Measurements from ENCODE around the gene ITFG1.
"Not testable (repeated sequence)": the region's sequence is repeated elsewhere in the genome, so short reads cannot be mapped to it uniquely, and the experiment has no call there.

ITFG1 gene

GRCh38 chr16:47440066-47440465, 20.8 kb downstream of the ITFG1 start:
- not testable (repeated sequence) for H3K27ac ChIP-seq, H3K4me3 ChIP-seq

- H3K4me3 ChIP-seq, H3K27ac ChIP-seq: not testable (repeated sequence)
Observed at GRCh38 chr16:47434274-47434673, 26.6 kb downstream of the ITFG1 start.

GRCh38 chr16:47431960-47432359, 28.9 kb downstream of the ITFG1 start:
- no peak overlapping the region for H3K4me3 ChIP-seq
- H3K27ac ChIP-seq: no peak overlapping the region

- H3K27ac ChIP-seq: no peak overlapping the region
Observed at GRCh38 chr16:47426806-47427205, 34.1 kb downstream of the ITFG1 start.

GRCh38 chr16:47424846-47425245, 36.0 kb downstream of the ITFG1 start:
- Histone ChIP-seq H3K27ac (no peak overlapping the region), H3K4me3 (no peak overlapping the region)

More at GRCh38 chr16:47426806-47427205, 34.1 kb downstream of the ITFG1 start:
- no peak overlapping the region for H3K4me3 ChIP-seq

GRCh38 chr16:47416869-47417268, 44.0 kb downstream of the ITFG1 start:
- H3K27ac ChIP-seq: no peak overlapping the region
- H3K4me3 ChIP-seq: no peak overlapping the region

GRCh38 chr16:47413041-47413440, 47.8 kb downstream of the ITFG1 start:
- Histone ChIP-seq H3K27ac (no peak overlapping the region), H3K4me3 (no peak overlapping the region)

GRCh38 chr16:47408491-47408890, 52.4 kb downstream of the ITFG1 start:
- no peak overlapping the region for H3K27ac ChIP-seq
- H3K4me3 ChIP-seq: no peak overlapping the region

- Histone ChIP-seq H3K4me3 (no peak overlapping the region), H3K27ac (no peak overlapping the region)
Observed at GRCh38 chr16:47395733-47396498, 64.9 kb downstream of the ITFG1 start.

- Histone ChIP-seq H3K27ac (no peak overlapping the region), H3K4me3 (no peak overlapping the region)
Observed at GRCh38 chr16:47392081-47392480, 68.8 kb downstream of the ITFG1 start.

- no peak overlapping the region for H3K4me3 ChIP-seq
- no peak overlapping the region for H3K27ac ChIP-seq
Observed at GRCh38 chr16:47388705-47389104, 72.2 kb downstream of the ITFG1 start.

GRCh38 chr16:47387026-47387734, 73.7 kb downstream of the ITFG1 start:
- no peak overlapping the region for H3K27ac ChIP-seq
- no peak overlapping the region for H3K4me3 ChIP-seq

- no peak overlapping the region for H3K27ac ChIP-seq
Observed at GRCh38 chr16:47386201-47386718, 74.6 kb downstream of the ITFG1 start.

GRCh38 chr16:47382362-47382761, 78.5 kb downstream of the ITFG1 start:
- H3K27ac ChIP-seq: no peak overlapping the region
- H3K4me3 ChIP-seq: no peak overlapping the region

More at GRCh38 chr16:47386201-47386718, 74.6 kb downstream of the ITFG1 start:
- no peak overlapping the region for H3K4me3 ChIP-seq

- Histone ChIP-seq H3K27ac (no peak overlapping the region), H3K4me3 (no peak overlapping the region)
Observed at GRCh38 chr16:47377154-47377553, 83.7 kb downstream of the ITFG1 start.

GRCh38 chr16:47375423-47375822, 85.4 kb downstream of the ITFG1 start:
- Histone ChIP-seq H3K27ac (no peak overlapping the region), H3K4me3 (no peak overlapping the region)

- H3K4me3 ChIP-seq: no peak overlapping the region
- H3K27ac ChIP-seq: no peak overlapping the region
Observed at GRCh38 chr16:47374629-47375028, 86.2 kb downstream of the ITFG1 start.

GRCh38 chr16:47371271-47372014, 89.4 kb downstream of the ITFG1 start:
- Histone ChIP-seq H3K27ac (no peak overlapping the region), H3K4me3 (no peak overlapping the region)

- no peak overlapping the region for H3K4me3 ChIP-seq
Observed at GRCh38 chr16:47370536-47370935, 90.3 kb downstream of the ITFG1 start.

GRCh38 chr16:47366228-47366627, 94.6 kb downstream of the ITFG1 start:
- H3K4me3 ChIP-seq: no peak overlapping the region
- H3K27ac ChIP-seq: no peak overlapping the region

More at GRCh38 chr16:47370536-47370935, 90.3 kb downstream of the ITFG1 start:
- H3K27ac ChIP-seq: no peak overlapping the region

Measured in skin epidermis (tissue), 12 donors.